Stimulated activated naive CD4-positive, alpha-beta T cell (primary cell): ENCODE measurements around the gene KLK2.

ENCODE experiments used
- DNase-seq, 6 experiments: peaks; one replicate each; lab custom pipeline; 2025; lab: John Stamatoyannopoulos, UW

Gene KLK2

GRCh38 chr19:50873056-50873455, at the start of gene KLK2:
Gene KLK2 (plus strand): TSS chr19:50873439. CDS start chr19:50873474, 35 bp downstream.
- no peak for DNase-seq

GRCh38 chr19:50826492-50827240, 46.6 kb upstream of the KLK2 start:
- DNase-seq = no peak

- no peak for DNase-seq
Observed at GRCh38 chr19:50827476-50827875, 45.8 kb upstream of the KLK2 start.

DNA sequence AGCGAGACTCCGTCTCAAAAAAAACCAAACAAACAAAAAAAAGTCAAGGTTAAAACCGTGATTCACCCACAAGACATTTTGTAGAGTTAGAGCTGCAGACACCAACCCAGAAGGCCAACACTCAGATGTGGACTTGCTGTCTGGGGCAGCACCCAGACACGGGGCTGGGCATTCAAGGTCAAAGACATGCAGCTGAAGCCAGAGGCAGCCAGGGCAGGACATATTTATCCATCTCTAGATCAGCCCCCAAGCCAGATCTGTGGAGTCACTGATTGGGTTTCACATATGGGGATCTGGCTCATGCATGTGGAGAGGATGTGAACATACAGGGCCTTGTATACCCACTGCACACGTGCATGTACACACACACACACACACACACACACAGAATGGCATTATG, 43.4 kb upstream of the KLK2 start:
- no peak for DNase-seq

GRCh38 chr19:50830266-50831025, 42.8 kb upstream of the KLK2 start:
- no peak for DNase-seq

- DNase-seq = no peak
Observed at GRCh38 chr19:50831026-50831396, 42.2 kb upstream of the KLK2 start.

GRCh38 chr19:50832666-50833065, 40.6 kb upstream of the KLK2 start:
- DNase-seq = no peak

DNA sequence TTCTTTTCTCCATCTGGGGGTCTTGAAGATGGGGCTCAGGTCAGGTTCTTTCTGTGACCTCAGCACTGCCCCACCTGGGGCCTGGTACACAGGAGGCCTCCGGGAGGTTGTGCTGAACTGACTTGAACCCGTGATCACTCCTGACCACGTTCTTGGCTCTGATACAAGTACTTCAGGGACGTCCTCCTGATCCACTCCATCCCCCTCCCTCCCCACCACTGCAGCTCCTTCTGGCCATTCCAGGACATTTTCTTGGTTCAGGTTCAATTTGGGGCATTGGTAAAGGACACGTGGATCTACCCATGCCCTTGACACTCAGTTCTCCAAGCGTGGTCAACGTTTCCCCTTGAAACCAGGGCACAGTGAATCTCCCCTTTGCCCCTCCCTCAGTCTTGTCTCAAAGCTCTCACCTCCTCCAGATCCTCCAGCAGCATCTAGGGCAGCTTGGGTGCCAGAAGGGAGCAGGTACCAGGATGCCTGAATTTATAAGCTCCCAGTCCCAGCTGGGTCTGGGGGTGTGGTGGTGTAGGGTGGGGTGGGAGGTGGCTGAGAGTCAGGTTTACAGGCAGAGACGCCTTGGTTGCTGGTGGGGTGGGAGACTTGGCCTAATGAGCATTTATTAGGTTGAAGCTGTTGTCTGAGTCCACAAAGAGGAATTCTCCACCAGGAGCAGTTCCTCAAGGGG, 40.0 kb upstream of the KLK2 start, which contains the start of gene KLK15:
Gene KLK15, minus strand, starts transcription at position 458 of the 685 bp plus-strand sequence. CDS start 2,082 bp downstream, outside the sequence.
- DNase-seq = no peak

- no peak for DNase-seq
Observed at GRCh38 chr19:50833802-50834167, 39.5 kb upstream of the KLK2 start.

- no peak for DNase-seq
Observed at GRCh38 chr19:50835103-50835784, 38.0 kb upstream of the KLK2 start.

- peak in 5 of 6 experiments; percentile 7 to 44 (median 31) for DNase-seq
Observed at GRCh38 chr19:50835785-50836542, 37.3 kb upstream of the KLK2 start.

GRCh38 chr19:50836543-50837195, 36.6 kb upstream of the KLK2 start:
- DNase-seq = no peak

DNA sequence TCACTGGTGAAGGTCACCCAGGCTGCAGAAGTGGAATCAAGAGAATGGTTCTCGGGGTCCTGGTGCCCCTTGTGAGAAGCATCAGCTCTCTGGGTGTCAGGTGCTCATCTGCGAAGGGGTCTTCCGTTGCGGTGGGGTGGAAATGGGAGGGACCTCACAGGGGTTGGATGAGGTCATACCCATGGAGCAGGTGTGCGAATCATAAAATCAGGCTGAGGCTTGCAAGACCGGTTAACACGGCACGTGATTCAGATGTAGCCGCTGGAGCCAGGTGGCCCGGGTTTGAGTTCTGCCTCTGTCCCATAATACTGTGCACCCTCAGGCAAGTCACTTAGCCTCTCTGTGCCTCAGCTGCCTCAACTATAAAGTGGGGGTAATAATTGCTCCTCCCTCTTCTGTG, 35.9 kb upstream of the KLK2 start:
- no peak for DNase-seq

GRCh38 chr19:50838239-50838638, 35.0 kb upstream of the KLK2 start:
- no peak for DNase-seq

DNA sequence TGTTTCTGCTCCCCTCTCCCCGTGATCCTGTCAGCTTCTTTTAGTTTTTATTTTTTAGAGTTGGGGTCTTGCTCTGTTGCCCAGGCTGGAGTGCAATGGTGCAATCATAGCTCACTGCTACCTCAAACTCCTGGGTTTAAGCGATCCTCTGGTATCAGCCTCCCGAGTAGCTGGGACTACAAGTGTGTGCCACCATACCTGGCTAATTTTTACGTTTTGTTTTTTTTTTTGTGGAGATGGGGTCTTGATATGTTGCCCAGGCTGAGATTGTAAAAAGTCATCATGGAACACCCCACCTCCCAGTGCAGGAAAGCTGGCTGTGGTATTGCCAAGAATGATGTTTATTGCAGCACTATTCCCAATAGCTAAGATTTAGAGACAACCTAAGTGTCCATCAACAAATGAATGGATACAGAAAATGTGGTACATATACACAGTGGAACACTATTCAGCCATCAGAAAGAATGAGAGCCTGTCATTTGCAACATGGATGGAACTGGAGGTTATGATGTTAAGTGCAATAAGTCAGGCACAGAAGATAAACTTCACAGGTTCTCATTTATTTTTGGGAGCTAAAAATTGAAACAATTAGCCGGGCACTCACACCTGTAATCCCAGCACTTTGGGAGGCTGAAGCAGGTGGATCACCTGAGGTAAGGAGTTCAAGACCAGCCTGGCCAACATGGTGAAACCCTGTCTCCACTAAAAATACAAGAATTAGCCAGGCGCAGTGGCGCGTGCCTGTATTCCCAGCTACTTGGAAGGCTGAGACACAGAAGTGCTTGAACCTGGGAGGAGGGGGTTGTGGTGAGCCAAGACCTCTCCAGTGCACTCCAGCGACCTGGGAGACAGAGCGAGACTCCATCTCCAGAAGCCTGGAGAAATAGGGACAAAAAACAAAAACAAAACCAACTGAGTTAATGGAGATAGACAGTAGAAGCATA, 33.3 kb upstream of the KLK2 start:
- no peak for DNase-seq

- DNase-seq = no peak
Observed at GRCh38 chr19:50842130-50842529, 31.1 kb upstream of the KLK2 start.

DNA sequence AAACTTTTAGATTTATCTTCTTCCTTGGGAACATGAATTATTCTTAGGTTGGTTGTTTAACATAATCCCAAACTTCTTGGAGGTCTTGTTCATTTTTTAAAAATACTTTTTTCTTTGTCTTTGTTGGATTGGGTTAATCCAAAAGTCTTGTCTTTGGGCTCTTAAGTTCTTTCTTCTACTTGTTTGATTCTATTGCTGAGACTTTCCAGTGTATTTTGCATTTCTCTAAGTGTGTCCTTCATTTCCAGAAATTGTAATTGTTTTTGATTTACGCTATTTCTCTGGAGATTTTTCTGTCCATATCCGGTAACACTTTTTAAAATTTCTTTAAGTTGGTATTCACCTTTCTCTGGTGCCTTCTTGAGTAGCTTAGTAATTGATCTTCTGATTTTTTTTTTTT, 30.0 kb upstream of the KLK2 start:
- DNase-seq = no peak

- DNase-seq = no peak
Observed at GRCh38 chr19:50843701-50844221, 29.5 kb upstream of the KLK2 start.

- DNase-seq = no peak
Observed at GRCh38 chr19:50844296-50844935, 28.8 kb upstream of the KLK2 start.
